Uterus (tissue), 4 donors: ENCODE data around the gene VEPH1. TPM values are rescaled to one million over a fixed set of nuclear protein-coding genes. Genes with fewer than 3 reads are reported as not detected.

Experiments used
- DNase-seq, 2 donors: peaks; one replicate each; pipeline ENCODE4 v3.0.0-alpha.2; 2019 to 2020
- H3K27ac ChIP-seq, 2 donors: fragments of 200-600 bp; sonication (generic); 1 replicate in 1 of 2; 2 replicates in 1 of 2; pipeline ENCODE4 v1.5.1; 2016 to 2018
- H3K27me3 ChIP-seq, 2 donors: fragments of 200-600 bp; sonication (generic); one replicate each; pipeline ENCODE4 v1.5.1; 2018 to 2019; ENCODE audit warnings: control low read depth in 1 of 2
- H3K36me3 ChIP-seq, 2 donors: fragments of 200-600 bp; sonication (generic); one replicate each; pipeline ENCODE4 v1.5.1; 2019; ENCODE audit warnings: control low read depth in 1 of 2
- H3K4me1 ChIP-seq, 2 donors: fragments of 200-600 bp; sonication (generic); one replicate each; pipeline ENCODE4 v1.5.1; 2018 to 2019; ENCODE audit warnings: control low read depth in 1 of 2
- H3K4me3 ChIP-seq, 2 donors: fragments of 200-600 bp; sonication (generic); 1 replicate in 1 of 2; 2 replicates in 1 of 2; pipeline ENCODE4 v1.5.1; 2018 to 2019; ENCODE audit warnings: mild to moderate bottlenecking in 1 of 2
- H3K9me3 ChIP-seq, 2 donors: fragments of 200-600 bp; sonication (generic); one replicate each; pipeline ENCODE4 v1.5.1; 2019; ENCODE audit warnings: control low read depth in 1 of 2
- CTCF ChIP-seq, 4 experiments: fragments of 200-600 bp in 2 of 4; fragments of 450-650 bp in 2 of 4; sonication (generic) in 2 of 4; IDR thresholded peaks; one replicate each; pipeline ENCODE4 v1.5.1; 2016 to 2019; ENCODE audit warnings: antibody characterized with exemption in 4 of 4, mild to moderate bottlenecking in 2 of 4, moderate library complexity in 1 of 4
- POLR2A ChIP-seq, 2 donors: fragments of 450-650 bp; IDR thresholded peaks; one replicate each; pipeline ENCODE4 v1.6.1; 2016; ENCODE audit warnings: antibody characterized with exemption in 2 of 2, mild to moderate bottlenecking in 1 of 2, moderate library complexity in 1 of 2
- intact Hi-C: fragments of 100-400 bp; cut with DNase I; formaldehyde crosslinking; loops from one replicate; pipeline ENCODE4 v1.15.1; 2023; ENCODE audit warnings: low total_unique reads
- total RNA-seq, 4 donors: library from RNA; depleted of rRNA in 3 of 4; stranded (reverse); fragments of >200 nt in 3 of 4; gene quantifications; one replicate each; pipeline versions ENCODE4 v1.1.0 to v1.2.4, GENCODE V29; 2014 to 2023
- donor health status: DM: yes; HTN: yes; CAD: no.

Gene VEPH1
- total RNA-seq, 4 donors from 2014 or later = 12.2 TPM; not detected in 3

GRCh38 chr3:157529751-157530150 lies 26.5 kb upstream of the VEPH1 start:
- no peaks in the 10 kb centered on the region for H3K27me3 ChIP-seq
- TF ChIP-seq POLR2A (IDR thresholded peaks at IDR 0.05) (no peak), CTCF (IDR thresholded peaks at IDR 0.05) (no peak)

GRCh38 chr3:157529085-157529484 lies 25.9 kb upstream of the VEPH1 start:
- H3K27me3 ChIP-seq = no peaks in the 10 kb centered on the region
- H3K36me3 ChIP-seq = no peaks in the 10 kb centered on the region
- no peak overlapping the region for H3K27ac ChIP-seq
- H3K9me3 ChIP-seq = no peaks in the 10 kb centered on the region
- H3K4me3 ChIP-seq = no peak overlapping the region
- intact Hi-C loops = no loop called here
- no peak for DNase-seq
- TF ChIP-seq CTCF (IDR thresholded peaks at IDR 0.05) (no peak), POLR2A (IDR thresholded peaks at IDR 0.05) (no peak)
- no peaks in the 10 kb centered on the region for H3K4me1 ChIP-seq

More at GRCh38 chr3:157529751-157530150, 26.5 kb upstream of the VEPH1 start:
- intact Hi-C loops = no loop called here
- Histone ChIP-seq H3K4me1 (no peaks in the 10 kb centered on the region), H3K36me3 (no peaks in the 10 kb centered on the region), H3K4me3 (no peak overlapping the region), H3K27ac (no peak overlapping the region), H3K9me3 (no peaks in the 10 kb centered on the region)
- no peak for DNase-seq

GRCh38 chr3:157527131-157527881 lies 24.1 kb upstream of the VEPH1 start:
- H3K4me1 ChIP-seq = no peaks in the 10 kb centered on the region
- no peak for DNase-seq
- no peak overlapping the region for H3K4me3 ChIP-seq
- TF ChIP-seq CTCF (IDR thresholded peaks at IDR 0.05) (no peak), POLR2A (IDR thresholded peaks at IDR 0.05) (no peak)
- no peaks in the 10 kb centered on the region for H3K36me3 ChIP-seq
- no peaks in the 10 kb centered on the region for H3K9me3 ChIP-seq
- intact Hi-C loops = no loop called here
- H3K27me3 ChIP-seq = no peaks in the 10 kb centered on the region
- H3K27ac ChIP-seq = no peak overlapping the region

- Histone ChIP-seq H3K4me1 (no peaks in the 10 kb centered on the region), H3K4me3 (no peak overlapping the region), H3K27ac (no peak overlapping the region), H3K36me3 (no peaks in the 10 kb centered on the region), H3K9me3 (no peaks in the 10 kb centered on the region), H3K27me3 (no peaks in the 10 kb centered on the region)
- DNase-seq = no peak
- TF ChIP-seq POLR2A (IDR thresholded peaks at IDR 0.05) = no peak
- no peak for TF ChIP-seq CTCF (IDR thresholded peaks at IDR 0.05)
- intact Hi-C loops = no loop called here
Measured at GRCh38 chr3:157526036-157526435, 22.8 kb upstream of the VEPH1 start.

- H3K4me1 ChIP-seq = no peaks in the 10 kb centered on the region
- no peaks in the 10 kb centered on the region for H3K36me3 ChIP-seq
- H3K27ac ChIP-seq = no peak overlapping the region
- intact Hi-C loops = no loop called here
- H3K4me3 ChIP-seq = no peak overlapping the region
- no peaks in the 10 kb centered on the region for H3K9me3 ChIP-seq
- no peak for TF ChIP-seq POLR2A (IDR thresholded peaks at IDR 0.05)
- no peak for TF ChIP-seq CTCF (IDR thresholded peaks at IDR 0.05)
- no peaks in the 10 kb centered on the region for H3K27me3 ChIP-seq
- DNase-seq = no peak
Measured at GRCh38 chr3:157523814-157524213, 20.6 kb upstream of the VEPH1 start.
